T-helper 17 cell (primary cell): ENCODE data around the gene GPR158. TPM values are rescaled to one million over a fixed set of nuclear protein-coding genes. Genes with fewer than 3 reads are reported as not detected.
A peak's percentile ranks its signal among the peaks of the same experiment; 100 is the strongest.
"Not testable (repeated sequence)": the region's sequence is repeated elsewhere in the genome, so short reads cannot be mapped to it uniquely, and the experiment has no call there.

Experiments used
- ATAC-seq: fragments of 150-1000 bp; cut with Tn5 transposase; 2 replicates; pipeline ENCODE4 v1.10.0; 2021; ENCODE audit warnings: mild to moderate bottlenecking, moderate library complexity
- DNase-seq, 3 donors: peaks; one replicate each; pipeline versions ENCODE4 v3.0.0 to v3.0.0-alpha.2; 2020 to 2021
- H3K9me3 ChIP-seq: one replicate; pipeline ENCODE4 v1.7.0; 2013; ENCODE audit warnings: low read length, mild to moderate bottlenecking; ENCODE audit not compliant: control insufficient read depth, poor library complexity, severe bottlenecking
- H3K27ac Mint-ChIP-seq: one replicate; pipeline ENCODE4 v1.8.0; 2022; ENCODE audit warnings: mild to moderate bottlenecking, moderate library complexity, mixed read lengths
- H3K27me3 Mint-ChIP-seq: one replicate; pipeline ENCODE4 v1.8.0; 2022; ENCODE audit warnings: mixed read lengths
- H3K36me3 Mint-ChIP-seq: one replicate; pipeline ENCODE4 v1.8.0; 2022; ENCODE audit warnings: low read depth, mixed read lengths
- H3K4me1 Mint-ChIP-seq: one replicate; pipeline ENCODE4 v1.8.0; 2022; ENCODE audit warnings: mild to moderate bottlenecking, mixed read lengths
- H3K4me3 Mint-ChIP-seq: one replicate; pipeline ENCODE4 v1.8.0; 2022; ENCODE audit warnings: mild to moderate bottlenecking, moderate library complexity, mixed read lengths
- total RNA-seq, 4 donors: library from RNA in 2 of 4; stranded (reverse) in 2 of 4; gene quantifications; one replicate each; pipeline ENCODE4 v1.2.3 and lab custom pipeline; 2022 to 2026

Gene GPR158
- total RNA-seq, 2 donors from 2014 or later: not detected

DNA sequence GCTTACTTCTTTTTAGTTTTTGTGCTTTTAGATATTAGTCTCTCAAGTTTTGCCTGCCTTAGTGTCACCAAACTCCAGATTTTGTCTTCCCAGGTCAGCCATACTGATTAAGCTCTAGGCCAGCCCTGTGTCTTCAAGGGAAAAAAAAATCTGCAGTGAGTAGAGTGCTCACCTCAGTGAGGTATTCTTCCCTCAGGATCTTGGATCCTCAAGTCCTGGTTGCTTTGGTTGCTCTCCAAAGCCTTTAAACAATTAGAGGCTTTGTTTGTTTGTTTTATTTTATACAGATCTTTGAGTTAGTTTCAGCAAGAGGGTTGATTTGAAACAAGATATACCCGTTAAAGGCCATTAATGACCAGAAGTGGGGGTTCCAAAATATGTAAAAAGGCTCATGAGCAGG lies 165.2 kb downstream of the GPR158 start:
- no peaks in the 10 kb centered on the region for H3K9me3 ChIP-seq
- DNase-seq (no peak), ATAC-seq (no peak)
- Mint-ChIP-seq H3K27ac (no peak overlapping the region), H3K27me3 (no peaks in the 10 kb centered on the region), H3K4me1 (no peaks in the 10 kb centered on the region), H3K4me3 (no peak overlapping the region), H3K36me3 (no peaks in the 10 kb centered on the region)

DNA sequence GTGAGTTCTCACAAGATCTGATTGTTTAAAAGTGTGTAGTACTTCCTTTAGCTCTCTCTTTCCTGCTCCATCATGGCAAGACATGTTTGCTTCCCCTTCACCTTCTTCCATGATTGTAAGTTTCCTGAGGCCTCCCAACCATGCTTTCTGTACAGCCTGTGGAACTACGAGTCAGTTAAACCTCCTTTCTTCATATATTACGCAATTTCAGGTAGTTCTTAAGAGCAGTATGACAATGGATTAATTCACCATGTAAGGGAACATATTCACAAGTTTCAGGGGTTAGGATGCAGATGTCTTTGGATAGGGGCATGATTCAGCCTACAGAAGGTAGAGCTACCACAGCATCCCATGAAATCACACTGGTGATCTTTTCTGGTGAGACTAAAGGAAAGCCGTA lies 174.7 kb downstream of the GPR158 start:
- Mint-ChIP-seq H3K4me1 (no peaks in the 10 kb centered on the region), H3K4me3 (no peak overlapping the region), H3K27me3 (no peaks in the 10 kb centered on the region), H3K36me3 (no peaks in the 10 kb centered on the region), H3K27ac (no peak overlapping the region)
- DNase-seq (no peak), ATAC-seq (no peak)
- H3K9me3 ChIP-seq: no peaks in the 10 kb centered on the region

DNA sequence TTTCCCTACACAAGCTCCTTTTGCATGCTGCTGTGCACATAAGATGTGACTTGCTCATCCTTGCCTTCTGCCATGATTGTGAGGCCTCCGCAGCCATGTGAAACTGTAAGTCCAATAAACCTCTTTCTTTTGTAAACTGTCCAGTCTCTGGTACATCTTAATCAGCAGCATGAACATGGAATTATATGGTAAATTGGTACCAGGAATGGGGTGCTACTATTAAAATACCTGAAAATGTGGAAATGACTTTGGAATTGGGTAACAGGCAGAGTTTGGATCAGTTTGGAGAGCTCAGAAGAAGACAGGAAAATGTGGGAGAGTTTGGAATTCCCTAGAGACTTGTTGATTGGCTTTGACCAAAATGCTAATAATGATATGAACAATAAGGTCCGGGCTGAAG lies 181.8 kb downstream of the GPR158 start:
- Mint-ChIP-seq H3K27ac (no peak overlapping the region), H3K27me3 (no peaks in the 10 kb centered on the region), H3K4me3 (no peak overlapping the region), H3K36me3 (no peaks in the 10 kb centered on the region), H3K4me1 (no peaks in the 10 kb centered on the region)
- no peaks in the 10 kb centered on the region for H3K9me3 ChIP-seq
- no peak for DNase-seq
- ATAC-seq: no peak

DNA sequence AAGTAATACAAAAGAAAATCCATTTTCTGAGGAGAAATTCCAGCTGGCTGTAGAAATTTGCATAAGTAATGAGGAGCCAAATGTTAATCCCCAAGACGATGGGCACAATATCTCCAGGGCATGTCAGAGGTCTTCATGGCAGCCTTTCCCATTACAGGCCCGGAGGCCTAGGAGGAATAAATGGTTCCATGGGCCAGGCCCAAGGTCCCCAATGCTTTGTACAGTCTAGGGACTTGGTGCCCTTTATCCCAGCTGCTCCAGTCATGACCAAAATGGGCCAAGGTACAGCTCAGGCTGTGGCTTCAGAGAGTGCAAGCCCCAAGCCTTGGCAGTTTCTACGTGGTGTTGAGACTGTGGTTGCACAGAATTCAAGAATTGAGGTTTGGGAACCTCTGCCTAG lies 182.5 kb downstream of the GPR158 start:
- H3K27ac Mint-ChIP-seq: no peak overlapping the region
- no peak for DNase-seq
- no peaks in the 10 kb centered on the region for H3K4me1 Mint-ChIP-seq
- ATAC-seq: no peak
- no peak overlapping the region for H3K4me3 Mint-ChIP-seq
- H3K36me3 Mint-ChIP-seq: no peaks in the 10 kb centered on the region
- no peaks in the 10 kb centered on the region for H3K9me3 ChIP-seq
- no peaks in the 10 kb centered on the region for H3K27me3 Mint-ChIP-seq

DNA sequence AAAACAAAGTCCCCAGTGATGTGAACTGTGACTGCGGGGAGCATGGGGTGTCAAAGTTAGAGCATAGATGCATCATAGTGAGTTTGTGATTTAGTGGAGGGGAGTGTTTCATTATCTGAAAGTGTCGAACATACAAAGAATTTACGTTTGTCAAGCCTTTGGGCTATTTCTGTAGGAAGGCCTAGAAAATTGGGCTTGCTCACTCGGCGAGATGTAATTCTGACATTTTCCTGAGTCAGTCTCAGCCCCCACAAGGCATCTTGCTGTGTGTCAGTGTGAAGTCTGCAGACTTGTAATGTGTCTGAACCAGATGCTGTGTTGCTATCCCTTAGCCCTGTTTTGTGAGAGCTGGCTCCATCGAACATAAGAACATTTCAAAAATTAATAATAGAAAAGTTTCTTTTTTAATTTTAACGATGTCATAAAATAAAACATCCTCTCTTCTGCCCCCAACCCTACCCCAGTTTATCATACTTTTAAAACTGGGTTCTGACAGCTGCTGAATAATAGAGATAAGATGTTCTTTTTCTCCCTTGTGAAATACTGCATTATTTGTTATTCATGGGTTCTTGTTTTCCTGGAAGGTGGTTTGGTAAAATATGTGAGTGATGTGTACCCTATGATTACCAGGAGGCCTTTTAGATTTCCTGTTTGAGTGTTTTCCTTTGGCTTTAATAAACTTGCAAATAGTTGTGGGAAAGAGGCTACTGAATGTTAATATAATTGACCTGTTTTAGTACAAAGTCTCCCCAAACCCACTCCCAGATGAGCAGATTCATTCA lies 207.4 kb downstream of the GPR158 start:
- ATAC-seq (no peak), DNase-seq (no peak)
- H3K9me3 ChIP-seq: no peaks in the 10 kb centered on the region
- Mint-ChIP-seq H3K36me3 (no peaks in the 10 kb centered on the region), H3K4me1 (no peaks in the 10 kb centered on the region), H3K4me3 (no peak overlapping the region), H3K27ac (no peak overlapping the region), H3K27me3 (no peaks in the 10 kb centered on the region)

DNA sequence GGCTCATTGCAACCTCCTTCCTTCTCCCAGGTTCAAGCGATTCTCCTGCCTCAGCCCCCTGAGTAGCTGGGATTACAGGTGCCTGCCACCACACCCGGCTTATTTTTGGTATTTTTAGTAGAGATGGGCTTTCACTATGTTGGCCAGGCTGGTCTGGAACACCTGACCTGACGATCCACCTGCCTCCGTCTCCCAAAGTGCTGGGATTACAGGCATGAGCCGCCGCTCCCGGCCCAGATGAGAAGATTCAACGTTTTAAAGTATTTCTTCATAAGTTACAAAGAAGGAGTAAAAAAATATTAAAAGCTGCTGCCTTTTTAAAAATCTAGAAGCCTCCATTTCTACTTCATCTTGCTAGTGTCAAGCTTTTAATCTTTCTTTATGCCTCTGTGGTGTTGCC lies 208.1 kb downstream of the GPR158 start:
- not testable (repeated sequence) for ATAC-seq, H3K4me1 Mint-ChIP-seq, H3K27me3 Mint-ChIP-seq, H3K4me3 Mint-ChIP-seq, DNase-seq, H3K9me3 ChIP-seq, H3K27ac Mint-ChIP-seq, H3K36me3 Mint-ChIP-seq

DNA sequence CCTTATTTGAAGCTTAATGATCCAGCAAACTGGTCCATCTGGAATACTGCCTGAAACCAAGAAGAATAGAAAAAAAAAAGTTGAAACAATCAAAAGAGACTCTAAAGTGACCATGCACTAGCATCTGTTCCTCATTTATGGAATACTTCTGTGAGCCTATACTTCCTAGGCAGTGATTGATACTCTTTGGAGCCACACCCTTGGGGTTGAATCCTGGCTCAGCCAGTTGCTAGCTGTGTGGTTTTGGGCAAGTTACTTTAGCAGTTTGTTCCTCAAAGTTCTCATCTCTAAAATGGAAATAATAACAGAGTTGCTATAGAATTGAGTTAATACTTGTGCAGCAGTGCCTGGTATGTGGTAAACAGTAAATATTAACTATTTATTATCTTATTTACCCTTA lies 208.9 kb downstream of the GPR158 start:
- H3K4me1 Mint-ChIP-seq: no peaks in the 10 kb centered on the region
- no peaks in the 10 kb centered on the region for H3K36me3 Mint-ChIP-seq
- H3K27me3 Mint-ChIP-seq: no peaks in the 10 kb centered on the region
- ATAC-seq: no peak
- no peak for DNase-seq
- no peak overlapping the region for H3K27ac Mint-ChIP-seq
- no peak overlapping the region for H3K4me3 Mint-ChIP-seq
- H3K9me3 ChIP-seq: no peaks in the 10 kb centered on the region

DNA sequence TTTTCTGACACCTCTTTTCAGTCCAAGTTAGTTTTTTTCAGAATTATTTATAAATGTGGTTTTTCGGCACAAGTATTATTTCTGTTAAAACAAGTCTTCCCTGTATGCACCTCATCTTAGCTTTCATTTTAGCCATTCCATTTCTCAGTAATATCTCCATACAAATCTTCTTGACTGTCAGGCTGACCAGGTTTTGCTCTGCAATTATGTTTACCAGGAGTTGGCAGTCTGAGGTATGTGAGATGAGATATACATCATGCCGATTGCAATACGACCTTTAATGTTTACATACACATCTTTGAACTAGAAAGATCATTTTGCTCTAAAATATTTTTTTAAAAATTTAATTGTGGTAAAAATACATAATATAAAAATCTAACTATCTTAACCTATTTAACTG lies 209.8 kb downstream of the GPR158 start:
- no peaks in the 10 kb centered on the region for H3K4me1 Mint-ChIP-seq
- no peaks in the 10 kb centered on the region for H3K9me3 ChIP-seq
- no peaks in the 10 kb centered on the region for H3K36me3 Mint-ChIP-seq
- DNase-seq: no peak
- H3K4me3 Mint-ChIP-seq: no peak overlapping the region
- H3K27ac Mint-ChIP-seq: no peak overlapping the region
- H3K27me3 Mint-ChIP-seq: no peaks in the 10 kb centered on the region
- no peak for ATAC-seq

DNA sequence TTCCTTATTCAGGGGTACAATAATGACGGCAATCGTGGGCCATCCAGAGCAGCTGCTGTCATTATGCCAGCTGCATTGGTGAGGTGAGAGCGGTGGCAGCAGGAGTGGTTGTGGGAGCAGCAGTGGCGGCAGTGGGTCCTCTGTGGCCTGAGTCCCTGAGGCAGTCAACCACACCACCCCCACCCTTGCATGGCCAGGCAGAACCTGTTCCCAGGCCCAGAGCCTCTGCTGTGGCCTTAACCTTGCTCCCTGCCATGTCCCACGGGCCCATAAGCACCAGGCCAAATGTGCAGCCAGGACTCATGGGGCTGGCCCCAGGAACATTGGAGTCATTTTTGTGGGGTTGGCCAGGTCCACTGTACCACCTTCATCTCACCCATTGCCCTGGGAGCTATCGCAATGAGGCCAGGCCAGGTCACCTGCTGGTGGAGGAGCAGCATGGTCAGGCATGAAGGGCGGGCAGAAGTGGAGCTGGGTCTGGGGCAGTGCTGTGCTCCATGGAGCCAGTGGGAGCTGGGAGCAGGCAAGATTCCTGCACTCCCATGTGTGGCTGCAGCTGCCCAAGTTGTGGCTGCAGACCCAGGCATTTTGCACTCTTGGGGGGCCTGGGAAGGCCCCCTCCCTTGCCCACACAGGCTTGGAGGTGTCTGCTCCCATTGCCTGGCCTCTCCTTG lies 213.5 kb downstream of the GPR158 start:
- no peak for DNase-seq
- H3K36me3 Mint-ChIP-seq: no peaks in the 10 kb centered on the region
- H3K4me3 Mint-ChIP-seq: no peak overlapping the region
- H3K27ac Mint-ChIP-seq: no peak overlapping the region
- no peaks in the 10 kb centered on the region for H3K4me1 Mint-ChIP-seq
- no peaks in the 10 kb centered on the region for H3K9me3 ChIP-seq
- ATAC-seq: no peak
- H3K27me3 Mint-ChIP-seq: no peaks in the 10 kb centered on the region

DNA sequence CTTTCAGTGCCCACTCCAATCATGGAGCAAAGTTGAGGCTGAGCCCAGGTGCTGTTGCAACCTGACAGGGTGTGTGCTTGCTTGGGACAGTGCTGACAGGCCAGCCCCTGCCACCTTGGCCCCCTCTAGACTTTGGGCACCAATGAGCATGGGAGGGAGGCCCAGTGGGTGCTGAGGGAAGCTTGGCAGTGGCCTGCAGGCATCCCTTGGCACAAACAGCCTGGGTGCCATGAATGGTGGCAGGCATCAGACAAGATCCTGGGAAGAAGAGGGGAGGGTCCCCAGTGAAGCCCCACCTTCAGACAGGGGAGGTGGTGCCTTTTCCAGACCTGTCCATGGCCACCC lies 214.0 kb downstream of the GPR158 start:
- Mint-ChIP-seq H3K27ac (no peak overlapping the region), H3K36me3 (no peaks in the 10 kb centered on the region), H3K4me1 (no peaks in the 10 kb centered on the region), H3K27me3 (no peaks in the 10 kb centered on the region), H3K4me3 (peak overlapping the region; percentile 22)
- H3K9me3 ChIP-seq: no peaks in the 10 kb centered on the region
- no peak for DNase-seq
- no peak for ATAC-seq

DNA sequence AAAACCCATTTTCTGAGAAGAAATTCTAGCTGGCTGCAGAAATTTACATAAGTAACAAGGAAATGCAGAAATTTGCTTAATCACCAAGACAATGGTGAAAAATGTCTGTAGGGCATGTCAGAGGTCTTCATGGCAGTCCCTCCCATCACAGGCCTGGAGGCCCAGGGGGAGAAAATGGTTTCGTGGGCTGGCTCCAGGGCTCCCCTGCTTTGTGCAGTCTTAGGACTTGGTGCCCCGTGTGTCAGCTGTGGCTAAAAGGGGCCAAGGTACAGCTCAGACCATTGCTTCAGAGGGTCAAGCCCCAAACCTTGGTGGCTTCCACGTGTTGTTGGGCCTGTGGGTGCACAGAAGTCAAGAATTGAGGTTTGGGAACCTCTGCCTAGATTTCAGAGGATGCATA lies 215.9 kb downstream of the GPR158 start:
- no peak overlapping the region for H3K4me3 Mint-ChIP-seq
- H3K27me3 Mint-ChIP-seq: no peaks in the 10 kb centered on the region
- no peaks in the 10 kb centered on the region for H3K4me1 Mint-ChIP-seq
- no peaks in the 10 kb centered on the region for H3K9me3 ChIP-seq
- no peaks in the 10 kb centered on the region for H3K36me3 Mint-ChIP-seq
- ATAC-seq (no peak), DNase-seq (no peak)
- H3K27ac Mint-ChIP-seq: no peak overlapping the region

DNA sequence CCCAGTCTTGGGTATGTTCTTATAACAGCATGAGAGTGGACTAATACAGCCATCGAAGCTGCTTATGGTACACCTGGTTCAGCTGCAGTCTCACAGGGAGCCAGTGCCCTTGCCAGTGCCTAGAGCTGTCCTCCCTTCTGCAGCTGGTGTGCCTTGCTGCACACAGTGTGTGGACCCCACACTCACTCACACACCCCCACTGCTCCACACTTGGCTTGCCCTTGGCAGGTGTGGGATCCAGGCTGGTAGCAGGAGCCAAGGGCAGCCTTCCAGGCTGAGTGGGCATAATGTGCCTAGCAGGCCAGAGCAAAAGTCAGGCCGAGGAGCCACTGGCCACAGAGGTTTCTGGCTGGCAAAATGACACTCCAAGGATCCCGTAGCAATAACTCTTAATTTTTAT lies 217.3 kb downstream of the GPR158 start:
- Mint-ChIP-seq H3K4me1 (no peaks in the 10 kb centered on the region), H3K36me3 (no peaks in the 10 kb centered on the region), H3K4me3 (no peak overlapping the region), H3K27ac (no peak overlapping the region), H3K27me3 (no peaks in the 10 kb centered on the region)
- DNase-seq (no peak), ATAC-seq (no peak)
- no peaks in the 10 kb centered on the region for H3K9me3 ChIP-seq

DNA sequence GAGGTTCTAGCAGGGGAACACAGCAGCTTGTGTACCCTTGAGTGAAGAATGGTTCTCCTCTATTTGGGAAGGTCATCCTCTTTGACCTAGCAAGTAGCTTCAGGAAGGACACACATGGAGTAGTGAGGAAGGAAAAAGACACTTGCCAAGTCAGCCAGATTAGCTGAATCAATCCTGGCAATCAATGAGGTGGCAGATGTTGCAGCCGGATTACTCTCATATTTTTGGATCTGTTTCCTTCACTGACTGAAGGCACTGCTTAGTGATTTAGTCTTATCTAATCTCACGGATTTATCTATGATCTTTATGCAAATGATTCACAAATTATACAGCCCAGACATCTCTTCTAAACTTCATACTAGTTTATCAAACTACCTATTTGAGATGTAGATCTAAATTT lies 218.8 kb downstream of the GPR158 start:
- no peaks in the 10 kb centered on the region for H3K36me3 Mint-ChIP-seq
- no peaks in the 10 kb centered on the region for H3K9me3 ChIP-seq
- H3K27me3 Mint-ChIP-seq: no peaks in the 10 kb centered on the region
- ATAC-seq: no peak
- H3K4me3 Mint-ChIP-seq: no peak overlapping the region
- DNase-seq: no peak
- H3K4me1 Mint-ChIP-seq: no peaks in the 10 kb centered on the region
- H3K27ac Mint-ChIP-seq: no peak overlapping the region

DNA sequence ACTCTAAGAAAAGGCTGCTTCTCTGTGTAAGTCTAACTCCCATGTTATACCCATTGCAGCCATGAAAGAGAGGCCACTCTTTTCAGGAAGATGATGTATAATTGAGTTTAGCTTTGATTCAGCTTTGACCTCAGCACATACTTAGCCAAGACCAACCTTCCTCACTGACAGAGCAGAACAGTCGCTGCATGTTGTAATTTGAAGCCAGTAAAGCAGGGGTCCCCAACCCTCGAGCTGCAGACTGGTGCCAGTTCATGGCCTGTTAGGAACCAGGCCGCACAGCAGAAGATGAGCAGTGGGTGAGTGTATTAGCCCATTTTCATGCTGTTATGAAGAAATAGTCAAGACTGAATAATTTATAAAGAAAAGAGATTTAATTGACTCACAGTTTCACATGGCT lies 223.9 kb downstream of the GPR158 start:
- H3K27me3 Mint-ChIP-seq: no peaks in the 10 kb centered on the region
- no peaks in the 10 kb centered on the region for H3K9me3 ChIP-seq
- no peak overlapping the region for H3K4me3 Mint-ChIP-seq
- no peaks in the 10 kb centered on the region for H3K4me1 Mint-ChIP-seq
- H3K36me3 Mint-ChIP-seq: no peaks in the 10 kb centered on the region
- ATAC-seq: no peak
- no peak overlapping the region for H3K27ac Mint-ChIP-seq
- DNase-seq: no peak
